GM13976 (cell line): ENCODE data around the gene SLC26A6.

Source experiments
- DNase-seq: peaks from one replicate; pipeline ENCODE4 v3.0.0; 2012; ENCODE audit warnings: low spot score
- in situ Hi-C: fragments of 300-500 bp; cut with MboI; formaldehyde crosslinking; loops from one replicate; pipeline ENCODE4 v1.12.0; 2022; ENCODE audit warnings: low sequenced_read_pairs, mixed read lengths, inconsistent platforms; ENCODE audit not compliant: unreplicated experiment
- TF ChIP-seq, protein P1 (sequence below): IDR thresholded peaks from 2 replicates; pipeline ENCODE4 v1.5.1; 2012; ENCODE audit warnings: borderline replicate concordance, mild to moderate bottlenecking; ENCODE audit not compliant: insufficient read depth; ENCODE audit errors: extremely low read depth, missing control alignments, control extremely low read depth

Gene SLC26A6

GRCh38 chr3:48680811-48681540, 45.7 kb upstream of the SLC26A6 start:
- in situ Hi-C loops: no loop called here
- TF ChIP-seq, protein P1, sequence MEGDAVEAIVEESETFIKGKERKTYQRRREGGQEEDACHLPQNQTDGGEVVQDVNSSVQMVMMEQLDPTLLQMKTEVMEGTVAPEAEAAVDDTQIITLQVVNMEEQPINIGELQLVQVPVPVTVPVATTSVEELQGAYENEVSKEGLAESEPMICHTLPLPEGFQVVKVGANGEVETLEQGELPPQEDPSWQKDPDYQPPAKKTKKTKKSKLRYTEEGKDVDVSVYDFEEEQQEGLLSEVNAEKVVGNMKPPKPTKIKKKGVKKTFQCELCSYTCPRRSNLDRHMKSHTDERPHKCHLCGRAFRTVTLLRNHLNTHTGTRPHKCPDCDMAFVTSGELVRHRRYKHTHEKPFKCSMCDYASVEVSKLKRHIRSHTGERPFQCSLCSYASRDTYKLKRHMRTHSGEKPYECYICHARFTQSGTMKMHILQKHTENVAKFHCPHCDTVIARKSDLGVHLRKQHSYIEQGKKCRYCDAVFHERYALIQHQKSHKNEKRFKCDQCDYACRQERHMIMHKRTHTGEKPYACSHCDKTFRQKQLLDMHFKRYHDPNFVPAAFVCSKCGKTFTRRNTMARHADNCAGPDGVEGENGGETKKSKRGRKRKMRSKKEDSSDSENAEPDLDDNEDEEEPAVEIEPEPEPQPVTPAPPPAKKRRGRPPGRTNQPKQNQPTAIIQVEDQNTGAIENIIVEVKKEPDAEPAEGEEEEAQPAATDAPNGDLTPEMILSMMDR: no peak
- DNase-seq: no peak

- peak; percentile 58 for DNase-seq
- in situ Hi-C loops: no loop called here
- TF ChIP-seq, protein P1: no peak
Observed at GRCh38 chr3:48679411-48680391, 44.4 kb upstream of the SLC26A6 start.

DNA sequence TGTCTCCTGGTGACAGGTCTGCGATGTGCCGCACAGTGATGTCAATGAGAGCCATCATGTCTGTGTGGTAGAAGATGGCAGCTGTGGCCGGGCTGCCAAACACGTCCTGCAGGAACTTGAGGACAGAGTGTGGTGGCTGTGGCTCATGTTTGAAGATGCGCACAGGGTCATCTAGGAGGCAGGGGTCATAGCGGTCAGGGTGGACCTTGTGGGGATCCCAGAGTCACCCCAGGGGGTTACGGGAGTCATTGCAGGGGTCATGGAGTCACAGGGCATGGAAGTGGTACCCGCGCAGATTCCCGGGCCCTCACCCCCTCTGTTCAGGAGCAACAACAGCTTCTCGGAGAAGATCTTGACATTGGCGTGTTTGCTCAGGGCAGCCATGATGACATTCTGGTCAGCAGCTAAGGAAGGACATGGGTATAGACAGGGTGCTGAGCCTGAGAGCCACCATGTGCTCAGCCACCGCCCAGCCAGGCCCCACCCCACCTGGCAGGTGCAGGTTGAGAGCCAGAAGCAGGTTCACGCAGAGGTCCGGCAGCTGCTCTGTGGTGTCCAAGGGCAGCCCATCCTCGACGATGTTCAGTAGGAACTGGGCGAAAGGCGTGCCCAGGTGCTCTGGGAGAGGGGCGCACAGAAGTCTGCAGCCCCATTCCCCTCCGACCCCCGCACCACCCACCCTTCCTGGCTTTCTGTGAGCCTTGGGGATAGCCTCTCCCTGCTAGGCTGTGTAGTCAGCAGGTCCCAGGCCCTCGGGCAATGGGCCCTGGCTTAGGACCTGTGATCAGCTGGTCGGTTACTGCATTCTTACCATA, 43.5 kb upstream of the SLC26A6 start:
- TF ChIP-seq, protein P1: no peak
- no peak for DNase-seq
- in situ Hi-C loops: no loop called here

DNA sequence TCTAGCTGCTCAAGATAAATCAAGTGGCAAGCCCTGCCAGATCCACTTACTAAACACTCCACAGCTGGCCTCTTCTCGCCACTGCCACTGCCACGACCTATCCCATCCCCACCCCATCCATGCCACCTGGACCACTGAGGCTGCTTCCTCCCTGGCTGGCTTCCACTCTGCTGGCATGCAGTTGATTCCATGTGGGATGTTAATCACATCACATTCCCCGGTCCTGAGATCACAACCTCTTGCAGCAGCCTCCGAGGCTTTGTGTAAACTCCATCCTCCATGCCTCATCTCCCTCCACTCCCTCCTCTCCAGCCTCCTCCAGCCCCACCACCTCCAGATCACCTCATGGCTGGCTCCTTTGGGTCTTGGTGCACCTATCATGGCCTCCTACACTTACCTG, 42.8 kb upstream of the SLC26A6 start:
- TF ChIP-seq, protein P1: no peak
- no peak for DNase-seq
- in situ Hi-C loops: no loop called here

GRCh38 chr3:48674505-48674904, 39.2 kb upstream of the SLC26A6 start:
- DNase-seq: no peak
- TF ChIP-seq, protein P1: no peak
- in situ Hi-C loops: no loop called here

DNA sequence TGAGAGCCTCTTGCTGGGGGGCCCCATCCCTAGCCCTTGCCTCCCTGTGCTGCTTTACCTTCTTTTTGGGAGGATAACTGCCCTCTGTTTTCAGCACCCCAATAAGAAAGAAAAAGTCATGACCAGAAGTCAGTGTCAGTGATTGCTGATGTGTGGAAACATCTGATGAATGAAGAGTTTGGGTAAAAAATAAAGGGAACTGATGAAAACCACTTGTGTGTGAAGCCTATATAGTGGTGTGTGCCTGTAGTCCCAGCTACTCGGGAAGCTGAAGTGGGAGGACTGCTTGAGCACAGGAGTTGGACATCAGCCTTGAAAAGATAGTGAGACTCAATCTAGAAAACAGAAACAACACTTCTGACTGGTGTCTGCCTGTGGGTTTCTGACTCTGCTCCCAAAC, 37.3 kb upstream of the SLC26A6 start:
- DNase-seq: no peak
- in situ Hi-C loops: no loop called here
- TF ChIP-seq, protein P1: no peak
